Smooth muscle cell of trachea (primary cell): Measurements from ENCODE around the gene PRPF6. TPM values are rescaled to one million over a fixed set of nuclear protein-coding genes. Genes with fewer than 3 reads are reported as not detected.

ENCODE experiments used
- total RNA-seq: library from RNA; depleted of rRNA; stranded (reverse); fragments of >200 nt; gene quantifications from 2 replicates; pipeline ENCODE4 v1.2.1, GENCODE V29; 2014

PRPF6 gene, protein sequence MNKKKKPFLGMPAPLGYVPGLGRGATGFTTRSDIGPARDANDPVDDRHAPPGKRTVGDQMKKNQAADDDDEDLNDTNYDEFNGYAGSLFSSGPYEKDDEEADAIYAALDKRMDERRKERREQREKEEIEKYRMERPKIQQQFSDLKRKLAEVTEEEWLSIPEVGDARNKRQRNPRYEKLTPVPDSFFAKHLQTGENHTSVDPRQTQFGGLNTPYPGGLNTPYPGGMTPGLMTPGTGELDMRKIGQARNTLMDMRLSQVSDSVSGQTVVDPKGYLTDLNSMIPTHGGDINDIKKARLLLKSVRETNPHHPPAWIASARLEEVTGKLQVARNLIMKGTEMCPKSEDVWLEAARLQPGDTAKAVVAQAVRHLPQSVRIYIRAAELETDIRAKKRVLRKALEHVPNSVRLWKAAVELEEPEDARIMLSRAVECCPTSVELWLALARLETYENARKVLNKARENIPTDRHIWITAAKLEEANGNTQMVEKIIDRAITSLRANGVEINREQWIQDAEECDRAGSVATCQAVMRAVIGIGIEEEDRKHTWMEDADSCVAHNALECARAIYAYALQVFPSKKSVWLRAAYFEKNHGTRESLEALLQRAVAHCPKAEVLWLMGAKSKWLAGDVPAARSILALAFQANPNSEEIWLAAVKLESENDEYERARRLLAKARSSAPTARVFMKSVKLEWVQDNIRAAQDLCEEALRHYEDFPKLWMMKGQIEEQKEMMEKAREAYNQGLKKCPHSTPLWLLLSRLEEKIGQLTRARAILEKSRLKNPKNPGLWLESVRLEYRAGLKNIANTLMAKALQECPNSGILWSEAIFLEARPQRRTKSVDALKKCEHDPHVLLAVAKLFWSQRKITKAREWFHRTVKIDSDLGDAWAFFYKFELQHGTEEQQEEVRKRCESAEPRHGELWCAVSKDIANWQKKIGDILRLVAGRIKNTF
- total RNA-seq, result 66.0 and 73.3 TPM in 2 replicates

DNA sequence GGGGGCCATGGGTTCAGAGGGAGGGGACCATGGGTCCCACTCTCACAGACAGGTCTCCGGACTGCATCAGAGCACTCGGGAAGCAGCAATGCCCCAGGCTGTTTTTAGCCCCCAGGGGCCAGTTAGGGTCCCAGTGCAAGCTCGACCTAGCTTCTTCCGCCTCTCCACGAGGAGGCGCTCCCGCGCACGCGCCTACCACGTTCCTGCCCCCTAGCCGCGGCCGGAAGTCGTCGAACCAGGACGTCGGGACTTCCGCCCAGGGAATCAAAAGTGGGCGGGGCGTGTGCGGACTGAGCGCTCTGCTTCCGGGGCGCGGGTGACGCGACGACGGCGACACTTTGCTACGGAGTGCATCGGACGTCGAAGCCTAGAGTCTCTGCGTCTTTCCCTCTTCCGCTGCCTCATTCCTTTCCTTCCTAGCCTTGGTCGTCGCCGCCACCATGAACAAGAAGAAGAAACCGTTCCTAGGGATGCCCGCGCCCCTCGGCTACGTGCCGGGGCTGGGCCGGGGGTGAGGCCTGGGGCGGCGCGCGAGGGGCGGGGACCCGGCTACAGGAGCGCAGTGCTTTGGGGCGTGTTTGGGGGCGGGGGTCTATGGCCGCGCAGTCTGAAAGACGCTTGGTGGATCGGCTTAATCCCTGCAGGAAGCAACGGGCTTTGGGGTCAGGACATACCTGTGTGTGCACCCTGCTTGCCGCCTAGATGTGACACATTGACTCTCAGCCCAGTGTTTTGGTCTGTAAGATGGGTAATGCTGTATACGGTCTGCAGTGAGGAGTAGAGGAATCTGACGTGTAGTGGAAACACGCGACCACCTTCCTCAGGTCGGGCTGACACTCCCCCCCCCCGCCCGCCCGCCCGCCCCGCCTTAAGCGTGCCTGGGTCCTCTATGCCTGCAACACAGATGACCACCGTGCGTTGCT, at the start of gene PRPF6:
Gene PRPF6 (plus strand): TSS at position 327 of the 923 bp plus-strand sequence. CDS start 114 bp downstream, at position 441.

DNA sequence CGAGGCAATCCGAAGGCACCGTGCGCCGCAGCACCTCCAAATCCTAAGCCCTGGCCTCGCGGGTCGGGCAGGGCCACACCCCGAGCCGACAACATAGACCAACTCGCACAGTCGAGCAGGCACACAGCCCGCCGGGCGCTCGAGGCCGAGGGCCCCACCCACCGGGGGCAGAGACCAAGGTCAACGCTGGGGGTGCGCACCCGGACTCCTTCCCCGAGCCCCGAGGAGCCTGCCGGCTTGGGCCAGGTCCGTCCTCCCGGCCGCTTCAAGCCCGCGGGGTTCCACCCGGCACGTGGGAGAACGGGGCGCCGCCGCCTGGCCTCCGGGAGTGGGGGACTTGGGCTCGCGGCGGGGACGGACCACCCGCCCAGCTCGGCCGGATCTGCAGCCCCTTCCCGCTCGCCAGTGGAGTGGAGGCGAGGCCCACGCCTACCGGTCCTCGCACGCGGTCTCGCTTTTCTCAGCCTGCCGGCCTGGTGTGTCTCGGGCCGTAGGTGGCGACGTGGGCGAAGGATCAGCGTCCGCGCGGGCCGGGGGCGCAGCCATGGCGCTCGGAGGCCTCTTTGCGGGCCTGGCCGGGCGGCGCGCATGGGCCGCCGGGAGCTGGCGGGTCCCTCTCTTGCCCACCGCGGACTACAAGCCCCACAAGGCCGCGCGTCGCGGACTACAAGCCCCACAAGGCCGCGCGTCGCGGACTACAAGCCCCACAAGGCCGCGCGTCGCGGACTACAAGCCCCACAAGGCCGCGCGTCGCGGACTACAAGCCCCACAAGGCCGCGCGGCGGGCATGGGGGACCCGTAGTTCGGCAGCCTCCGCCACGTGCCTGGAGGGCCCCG, 24.9 kb upstream of the PRPF6 start, which contains the start of gene UCKL1:
Gene UCKL1 (minus strand): TSS at position 590 of the 837 bp plus-strand sequence. CDS start 44 bp downstream, at position 546.

DNA sequence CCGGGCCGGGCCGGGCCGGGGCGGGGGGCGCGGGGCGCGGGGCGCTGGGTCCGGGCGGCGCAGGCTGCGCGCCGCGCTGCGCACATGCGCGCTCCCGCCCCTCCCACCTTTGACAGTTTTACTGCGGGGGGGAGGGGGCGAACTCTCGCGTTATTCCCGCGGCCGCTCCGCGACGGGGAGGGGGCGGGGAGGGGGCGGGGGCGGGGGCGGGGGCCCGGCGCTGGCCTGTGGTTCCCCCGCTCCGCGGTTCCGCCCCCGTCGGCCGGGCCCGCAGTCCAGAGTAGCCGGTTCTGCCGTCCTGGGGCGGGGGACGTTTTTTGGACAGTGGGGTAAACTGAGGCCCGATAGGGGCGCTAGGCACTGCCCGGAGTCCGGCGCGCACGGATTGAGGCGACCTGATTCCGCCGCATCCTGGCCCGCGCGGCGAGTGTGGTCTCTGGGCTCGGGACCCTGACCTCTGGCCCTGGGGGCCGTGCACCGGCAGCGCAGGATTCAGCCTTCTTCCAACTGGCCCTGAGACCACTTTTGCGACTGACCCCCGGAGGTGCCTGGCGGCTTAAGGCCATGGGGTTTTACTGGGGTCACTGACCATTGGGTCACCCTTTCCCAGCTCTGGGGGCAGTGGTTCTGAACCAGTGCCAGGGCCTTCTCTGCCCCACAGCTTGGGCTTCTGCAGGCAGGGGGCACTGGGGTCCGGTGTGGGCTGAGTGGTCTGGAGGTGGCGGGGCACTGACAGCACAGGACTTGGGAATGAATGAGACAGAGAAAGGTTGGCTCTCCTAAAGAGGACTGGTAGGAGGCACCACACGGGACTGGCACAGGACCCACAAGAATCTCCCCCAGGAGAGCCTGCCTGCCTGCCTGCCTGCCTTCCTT, 10.9 kb upstream of the PRPF6 start, which contains the start of gene ZNF512B:
Gene ZNF512B (minus strand): TSS at position 93 of the 876 bp plus-strand sequence. CDS start 1,980 bp downstream, outside the sequence.

DNA sequence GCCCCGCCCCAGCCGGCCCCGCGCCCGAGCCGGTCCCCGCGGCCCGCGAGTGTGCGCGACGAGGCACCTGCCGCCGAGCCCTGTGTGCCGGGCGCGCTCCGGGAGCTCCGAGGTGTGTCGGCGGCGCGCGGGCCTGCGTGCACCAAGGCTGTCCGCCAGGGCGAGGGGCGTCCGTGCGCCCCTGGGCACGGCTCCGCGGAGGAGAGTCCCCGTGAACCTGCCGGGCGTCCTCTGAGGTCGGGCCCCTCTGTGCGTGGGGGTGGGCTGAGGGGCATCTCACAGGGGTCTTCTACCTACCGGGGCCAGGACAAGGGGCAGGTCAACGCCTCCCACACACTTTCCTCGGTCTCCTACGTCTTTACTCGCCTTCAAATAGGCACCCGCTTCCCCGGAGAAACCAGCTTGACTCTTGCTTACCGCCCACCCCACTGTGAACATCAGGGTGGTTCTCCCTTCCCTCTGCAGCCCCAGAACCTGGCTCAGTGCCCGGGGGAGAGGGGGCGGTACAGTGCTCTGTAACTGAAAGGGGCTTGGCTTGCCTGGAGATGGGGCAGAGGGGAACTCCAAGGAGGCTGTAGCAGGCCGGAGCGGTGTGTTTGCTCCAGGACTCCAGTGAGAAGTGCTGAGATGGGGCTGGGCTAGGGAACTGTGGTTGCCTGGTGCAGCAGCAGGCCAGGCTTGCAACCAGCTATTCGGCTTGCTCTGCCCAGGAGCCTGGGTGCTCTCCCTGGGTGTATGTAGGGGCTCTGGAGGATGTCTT, 1.2 kb upstream of the PRPF6 start, which contains the start of gene SAMD10:
Gene SAMD10 (minus strand): TSS at position 86 of the 760 bp plus-strand sequence. CDS start 175 bp downstream, outside the sequence.

DNA sequence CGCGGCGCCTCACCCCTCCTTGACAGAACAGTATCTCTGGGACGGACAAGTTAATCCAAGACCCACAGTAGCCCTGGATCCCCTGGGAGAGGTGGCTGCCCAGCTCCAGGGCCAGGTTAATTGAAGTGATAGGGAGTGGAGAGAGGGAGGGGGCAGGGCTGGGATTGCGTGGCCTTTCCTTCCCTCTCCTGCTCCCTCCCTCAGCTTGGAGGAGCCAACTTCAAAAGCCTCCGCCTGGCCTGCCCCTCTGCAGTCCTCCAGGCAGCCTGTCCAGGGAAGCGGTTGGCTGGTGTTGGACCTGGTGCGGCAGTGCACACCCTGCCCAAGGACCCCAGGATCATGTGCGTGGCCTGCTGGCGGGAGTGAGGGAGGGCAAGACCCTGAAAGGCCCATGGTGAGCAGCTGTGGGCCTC, 55.0 kb downstream of the PRPF6 start, which contains the start of gene C20orf204:
Gene C20orf204 (plus strand): TSS at position 250 of the 413 bp plus-strand sequence. CDS start 142 bp downstream, at position 392.

DNA sequence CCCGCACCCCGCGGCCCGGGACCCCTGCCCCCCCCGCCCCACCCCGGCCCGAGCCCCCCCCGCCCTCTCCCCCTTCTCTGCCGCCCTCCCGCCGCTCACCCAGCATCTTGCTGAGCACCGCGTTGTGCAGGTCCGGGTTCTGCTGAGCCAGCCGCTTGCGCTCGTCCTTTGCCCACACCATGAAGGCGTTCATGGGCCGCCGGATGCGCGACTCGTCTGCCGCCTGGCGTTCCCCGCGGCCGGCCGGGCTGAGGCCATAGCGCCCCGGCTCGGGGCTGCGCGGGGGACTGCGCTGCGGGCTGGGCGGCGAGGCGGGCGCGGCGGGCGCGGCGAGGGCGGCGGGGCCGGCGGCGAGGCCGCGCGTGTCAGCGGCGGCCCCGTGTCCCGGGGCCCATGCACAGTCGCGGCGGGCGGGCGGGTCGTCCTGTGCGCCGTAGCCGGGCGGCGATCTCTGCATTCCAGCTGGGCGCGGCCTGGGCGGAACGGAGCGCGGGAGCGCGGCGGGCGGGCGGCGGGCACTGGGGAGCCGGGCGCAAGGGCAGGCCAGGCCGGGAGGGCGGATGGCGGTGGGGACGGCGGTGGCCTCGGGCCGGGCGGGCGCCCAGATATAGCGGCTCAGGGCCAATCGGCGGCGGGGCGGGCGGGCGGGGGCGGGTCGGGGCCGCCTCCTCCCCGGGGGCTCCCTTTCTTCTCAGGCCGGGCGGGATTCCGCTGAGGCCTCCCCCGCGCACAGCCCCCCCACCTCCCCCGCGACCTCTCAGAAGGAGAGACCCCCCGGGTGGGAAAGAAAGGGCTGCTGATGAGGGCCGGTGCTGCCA, 68.3 kb downstream of the PRPF6 start, which contains the start of gene SOX18:
Gene SOX18 (minus strand): TSS at position 580 of the 818 bp plus-strand sequence. CDS start 123 bp downstream, at position 457.

DNA sequence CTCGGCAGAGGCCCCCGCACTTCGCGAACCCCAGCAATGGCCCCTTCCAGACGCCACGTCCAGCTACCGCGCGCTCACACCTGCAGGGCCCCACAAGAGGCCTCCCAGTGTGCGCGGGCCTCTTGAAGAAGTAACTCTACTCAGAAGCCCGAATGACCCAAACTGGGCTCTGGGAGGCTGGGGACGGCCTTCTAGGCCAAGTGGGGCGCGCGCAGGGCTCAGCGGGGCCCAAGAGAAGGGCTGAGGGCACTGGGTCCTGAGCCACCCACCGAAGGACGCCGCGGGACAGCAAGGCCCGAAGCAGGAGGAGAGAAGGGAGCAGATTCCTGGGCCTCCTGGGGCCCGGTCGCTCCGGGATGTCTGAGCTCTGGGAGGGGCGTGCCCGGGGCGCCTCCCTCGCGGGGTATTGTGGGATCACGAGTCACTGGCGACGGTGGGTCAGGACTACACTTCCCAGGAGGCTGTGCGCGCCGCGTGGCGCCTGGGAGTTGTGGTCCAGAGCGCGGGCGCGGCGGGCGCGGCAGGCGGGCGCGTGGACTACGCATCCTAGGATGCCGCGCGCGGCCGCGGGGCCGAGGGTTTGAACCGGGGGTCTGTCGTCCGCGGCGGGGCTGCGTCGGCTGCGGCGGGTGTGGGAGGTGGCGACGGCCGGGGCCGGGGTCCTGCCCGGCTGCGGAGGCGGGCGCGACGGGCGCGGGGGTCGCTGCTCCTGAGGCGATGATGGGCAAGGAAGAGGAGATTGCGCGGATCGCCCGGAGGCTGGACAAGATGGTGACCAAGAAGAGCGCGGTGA, 81.9 kb downstream of the PRPF6 start, which contains the start of gene TCEA2:
Gene TCEA2 (plus strand): TSS at position 603 of the 793 bp plus-strand sequence. CDS start 115 bp downstream, at position 718.

DNA sequence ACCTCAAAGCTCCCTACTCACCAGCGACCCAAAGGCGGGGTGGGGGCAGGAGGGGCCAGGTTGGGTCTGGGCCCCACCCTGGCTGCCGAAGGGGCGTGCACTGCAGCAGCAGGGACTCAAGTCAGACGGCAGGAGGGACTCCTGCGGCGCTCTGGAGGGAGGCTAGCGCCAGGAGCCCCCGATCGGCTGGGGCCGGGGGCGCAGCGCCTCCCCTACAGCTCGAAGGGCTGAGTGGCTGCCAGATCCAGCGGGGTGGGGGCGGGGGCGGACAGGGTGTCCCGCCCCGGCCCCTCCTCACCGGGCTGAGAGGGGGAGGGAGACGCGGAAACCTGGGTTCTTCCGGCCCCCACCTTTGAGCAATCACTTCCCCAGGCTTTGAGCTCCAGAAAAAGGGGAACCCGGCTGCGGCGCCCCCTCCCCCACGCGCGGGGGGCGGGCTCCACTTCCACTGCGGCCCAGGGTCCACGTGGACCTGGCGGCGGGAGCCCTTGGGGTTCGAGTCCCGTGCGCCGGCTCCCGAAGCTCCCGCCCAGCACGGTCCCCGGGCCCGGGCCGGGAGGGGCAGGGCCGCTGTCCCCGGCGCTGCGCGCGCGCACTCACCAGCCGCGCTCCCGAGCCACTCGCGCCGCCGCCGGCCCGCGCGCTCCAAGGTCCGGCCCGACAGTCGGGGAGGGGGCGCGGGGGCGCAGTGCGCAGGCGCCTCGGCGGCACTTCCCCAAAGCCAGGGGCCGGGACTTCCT, 98.5 kb downstream of the PRPF6 start, which contains the start of gene RGS19:
Gene RGS19 (minus strand): TSS at position 246 of the 740 bp plus-strand sequence. CDS start 2,632 bp downstream, outside the sequence.

DNA sequence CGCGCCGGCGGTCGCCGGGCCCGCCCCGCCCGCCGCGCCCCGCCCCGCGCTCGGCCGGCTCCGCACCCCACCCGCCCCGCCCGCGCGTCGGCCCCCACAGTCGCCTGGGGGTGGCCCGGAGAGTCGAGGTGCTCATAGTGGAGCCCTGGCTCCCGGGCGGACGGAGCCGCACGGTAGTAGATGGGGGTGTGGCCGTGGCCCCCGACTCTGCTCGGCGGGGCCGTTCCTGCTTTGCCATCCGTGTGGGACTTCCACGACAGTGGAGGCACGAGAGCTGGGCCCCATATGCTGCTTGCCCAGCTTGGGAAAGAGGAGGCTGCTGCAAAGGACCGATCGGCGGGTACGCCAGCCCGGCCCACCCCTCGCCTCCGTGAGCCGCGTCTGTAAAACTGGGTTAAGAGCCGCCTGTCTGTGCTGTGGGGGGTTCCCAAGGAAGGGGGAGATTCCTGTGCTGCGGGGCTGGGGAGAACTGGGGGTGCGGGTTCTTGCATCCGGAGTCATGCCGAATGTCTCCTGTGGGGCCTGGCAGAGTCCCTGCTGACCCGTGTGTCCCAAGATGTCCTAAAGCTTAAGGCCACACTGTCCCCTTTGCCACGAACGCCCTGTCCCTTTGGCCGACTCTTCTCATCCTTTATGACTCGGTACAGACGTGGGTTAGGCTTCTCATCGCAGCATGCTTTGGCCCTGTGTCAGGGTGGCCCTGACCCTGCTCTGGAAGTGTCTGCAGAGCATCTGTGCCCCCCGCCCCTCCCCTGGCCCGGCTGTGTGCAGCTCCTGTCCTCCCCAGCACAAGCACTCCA, 99.3 kb downstream of the PRPF6 start, which contains the start of gene OPRL1:
Gene OPRL1 (plus strand): TSS at position 70 of the 800 bp plus-strand sequence. CDS start 12,639 bp downstream, outside the sequence.

Other genes starting within 250 kb of the PRPF6 start
- 6.1 and 9.3 TPM in 2 replicates for gene LIME1, start 244.5 kb upstream of the PRPF6 start, total RNA-seq
- 39.1 and 85.3 TPM in 2 replicates for gene SLC2A4RG, start 241.4 kb upstream of the PRPF6 start, total RNA-seq
- 9.9 and 17.5 TPM in 2 replicates for gene ZBTB46, start 149.9 kb upstream of the PRPF6 start, total RNA-seq
- gene ABHD16B, start 119.6 kb upstream of the PRPF6 start, total RNA-seq, result not detected in 2 replicates
- 194 and 202 TPM in 2 replicates for gene TPD52L2, start 115.9 kb upstream of the PRPF6 start, total RNA-seq
- 54.8 and 77.4 TPM in 2 replicates for gene DNAJC5, start 86.0 kb upstream of the PRPF6 start, total RNA-seq
- gene UCKL1, start 24.7 kb upstream of the PRPF6 start, total RNA-seq, result 21.4 and 22.7 TPM in 2 replicates
- 7.6 and 11.6 TPM in 2 replicates for gene ZNF512B, start 11.2 kb upstream of the PRPF6 start, total RNA-seq
- 0.58 and 0.99 TPM in 2 replicates for gene SAMD10, start 1.5 kb upstream of the PRPF6 start, total RNA-seq
- 0.99 and 1.3 TPM in 2 replicates for gene C20orf204, start 55.0 kb downstream of the PRPF6 start, total RNA-seq
- gene SOX18, start 68.5 kb downstream of the PRPF6 start, total RNA-seq, result 0.29 TPM in 1 of 2 replicates, not detected in the other
- gene TCEA2, start 82.1 kb downstream of the PRPF6 start, total RNA-seq, result 23.7 and 47.3 TPM in 2 replicates
- 7.4 and 48.0 TPM in 2 replicates for gene RGS19, start 98.4 kb downstream of the PRPF6 start, total RNA-seq
- gene OPRL1, start 99.0 kb downstream of the PRPF6 start, total RNA-seq, result 1.9 and 5.8 TPM in 2 replicates
- gene LKAAEAR1, start 103.3 kb downstream of the PRPF6 start, total RNA-seq, result not detected in 2 replicates
- gene NPBWR2, start 126.4 kb downstream of the PRPF6 start, total RNA-seq, result not detected in 2 replicates
- gene MYT1, start 183.3 kb downstream of the PRPF6 start, total RNA-seq, result under 0.01 TPM in 1 of 2 replicates, not detected in the other